Embryonic facial prominence (tissue), 1 donor: Measurements from ENCODE around the gene SSMEM1.
"Not testable (repeated sequence)": the region's sequence is repeated elsewhere in the genome, so short reads cannot be mapped to it uniquely, and the experiment has no call there.

Experiments used
- DNase-seq: peaks from one replicate; pipeline ENCODE4 v3.0.0-alpha.2; 2016; ENCODE audit errors: extremely low spot score

Gene SSMEM1

DNA sequence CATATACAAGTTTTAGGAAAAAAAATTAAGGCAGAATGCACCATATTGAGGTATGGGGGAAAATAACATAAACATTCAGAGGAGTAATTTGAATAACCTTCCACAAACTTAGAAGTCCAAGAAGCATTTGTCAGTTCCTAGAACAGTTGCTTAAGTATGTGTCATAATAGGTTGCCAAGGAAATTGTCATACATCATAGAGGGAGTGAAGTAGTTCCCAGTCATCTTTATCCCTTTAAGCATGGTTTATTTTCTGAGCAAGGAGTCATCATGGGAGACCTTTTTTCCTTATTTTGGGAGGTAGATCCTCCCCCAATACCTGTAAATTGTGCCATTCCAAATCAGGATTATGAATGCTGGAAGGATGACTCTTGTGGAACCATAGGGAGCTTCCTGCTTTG, at the start of gene SSMEM1:
TSS of gene SSMEM1 (plus strand) at position 219 of the 400 bp plus-strand sequence. CDS start at position 270, 51 bp downstream.
- DNase-seq = no peak

GRCh38 chr7:130160023-130160422, 47.6 kb upstream of the SSMEM1 start:
- no peak for DNase-seq

DNA sequence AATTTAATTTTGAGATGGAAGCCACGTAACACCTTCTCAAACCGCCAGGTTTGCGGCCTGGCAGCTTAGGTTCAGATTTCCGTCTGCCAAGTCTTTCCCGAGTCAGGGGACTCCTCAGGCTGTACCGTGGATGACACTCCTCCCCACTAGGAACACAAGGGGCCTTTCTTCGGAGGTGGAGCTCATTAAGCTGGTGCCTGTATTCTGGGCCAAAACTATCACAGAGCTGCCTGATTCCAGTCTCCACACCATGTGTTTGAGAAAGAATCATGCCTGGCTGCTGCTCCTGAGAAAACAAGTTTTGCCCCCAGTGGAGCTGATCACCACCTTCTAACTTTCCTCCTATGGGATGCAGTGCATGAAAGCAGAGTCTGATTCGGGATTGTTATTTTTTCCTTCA, 47.2 kb upstream of the SSMEM1 start:
- no peak for DNase-seq

DNA sequence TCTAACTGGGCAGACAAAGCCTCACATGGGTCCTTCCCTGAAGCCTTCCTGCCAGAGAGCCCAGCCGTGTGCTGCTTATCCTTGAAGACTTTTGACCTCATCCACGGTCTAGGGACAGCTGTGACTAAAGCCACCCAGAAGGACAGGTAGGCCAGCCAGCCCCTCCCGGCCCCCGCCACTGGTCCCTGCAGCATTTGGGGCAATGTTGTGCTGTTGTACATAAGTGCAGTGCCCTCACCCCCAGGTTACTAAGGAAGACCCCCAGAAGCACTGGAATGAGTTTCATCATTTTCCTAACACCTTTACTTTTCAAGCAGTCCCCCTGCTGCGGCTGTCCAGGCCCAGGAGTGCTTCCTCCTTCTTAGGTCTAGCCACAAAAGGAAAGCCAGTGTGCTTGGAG, 45.5 kb upstream of the SSMEM1 start:
- DNase-seq = no peak

- no peak for DNase-seq
These were observed 33.3 kb upstream of the SSMEM1 start for GRCh38 chr7:130174237-130174959.

DNA sequence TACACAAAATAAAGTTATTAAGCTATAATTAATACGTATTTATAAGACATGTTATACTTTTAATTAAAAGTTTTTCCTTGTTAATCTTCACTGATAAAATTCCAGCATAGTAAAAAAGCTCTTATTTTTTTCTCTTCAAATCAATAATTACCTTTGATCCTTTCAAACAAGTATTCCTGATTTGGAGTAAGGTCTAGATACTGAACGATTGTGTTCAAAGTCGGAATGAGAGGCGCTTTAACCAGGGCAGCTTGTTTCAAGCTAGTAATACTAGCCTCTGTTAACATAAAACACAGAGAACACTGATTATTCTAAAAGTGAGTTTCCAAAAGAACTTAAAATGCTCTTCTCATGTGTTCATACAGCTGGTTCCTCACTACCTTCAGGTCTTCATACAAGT, 29.4 kb upstream of the SSMEM1 start:
- DNase-seq = no peak

GRCh38 chr7:130179631-130180030, 28.0 kb upstream of the SSMEM1 start:
- DNase-seq = no peak

DNA sequence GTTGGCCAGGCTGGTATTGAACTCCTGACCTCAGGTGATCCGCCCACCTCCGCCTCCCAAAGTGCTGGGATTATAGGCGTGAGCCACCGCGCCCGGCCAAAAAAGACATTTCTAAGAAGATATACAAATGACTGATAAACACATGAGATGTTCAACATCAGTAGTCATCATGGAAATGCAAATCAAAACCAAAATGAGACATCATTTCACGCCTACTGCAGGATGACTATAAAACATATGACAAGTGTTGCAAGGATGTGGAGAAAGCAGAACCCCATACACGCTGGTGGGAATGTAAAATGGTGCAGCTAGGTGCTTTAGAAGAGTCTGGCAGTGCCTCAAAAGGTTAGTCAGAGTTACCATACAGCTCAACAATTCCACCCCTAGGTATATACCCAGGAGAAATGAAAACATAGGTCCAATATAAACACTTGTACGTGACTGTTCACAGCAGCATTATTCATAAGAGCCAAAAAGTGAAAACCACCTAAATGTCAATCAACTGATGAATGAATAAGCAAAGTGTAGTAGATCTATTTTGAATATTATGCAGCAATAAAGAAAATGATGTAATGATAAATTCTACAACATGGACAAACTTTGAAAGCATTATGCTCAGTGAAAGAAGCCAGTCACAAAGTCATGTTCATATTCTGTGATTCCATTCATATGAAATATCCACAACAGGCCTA, 26.9 kb upstream of the SSMEM1 start:
- no peak for DNase-seq

- DNase-seq = no peak
These were observed 26.4 kb upstream of the SSMEM1 start for GRCh38 chr7:130181263-130181605.

GRCh38 chr7:130182990-130183389, 24.7 kb upstream of the SSMEM1 start:
- no peak for DNase-seq

- DNase-seq = not testable (repeated sequence)
These were observed 23.3 kb upstream of the SSMEM1 start for GRCh38 chr7:130184349-130184748.

DNA sequence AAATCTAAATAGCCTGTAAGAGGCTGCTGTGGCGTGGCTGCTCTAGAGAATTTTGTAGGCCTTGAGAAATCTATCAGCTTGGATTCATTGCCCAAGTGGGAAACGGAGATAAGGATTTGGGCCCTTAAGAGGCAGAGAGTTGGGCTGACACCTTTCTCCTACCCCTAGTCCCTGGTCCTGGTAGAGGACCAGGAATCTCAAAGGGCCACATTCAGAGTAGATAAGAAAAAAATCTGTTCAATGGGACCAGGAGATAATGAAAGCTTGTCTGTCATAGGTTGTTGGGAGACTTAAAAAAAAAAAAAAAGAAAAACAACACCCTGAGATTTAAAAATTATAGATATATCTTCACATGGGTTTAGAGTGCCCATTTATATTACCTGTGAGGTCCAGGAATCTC, 20.3 kb upstream of the SSMEM1 start:
- DNase-seq = no peak

DNA sequence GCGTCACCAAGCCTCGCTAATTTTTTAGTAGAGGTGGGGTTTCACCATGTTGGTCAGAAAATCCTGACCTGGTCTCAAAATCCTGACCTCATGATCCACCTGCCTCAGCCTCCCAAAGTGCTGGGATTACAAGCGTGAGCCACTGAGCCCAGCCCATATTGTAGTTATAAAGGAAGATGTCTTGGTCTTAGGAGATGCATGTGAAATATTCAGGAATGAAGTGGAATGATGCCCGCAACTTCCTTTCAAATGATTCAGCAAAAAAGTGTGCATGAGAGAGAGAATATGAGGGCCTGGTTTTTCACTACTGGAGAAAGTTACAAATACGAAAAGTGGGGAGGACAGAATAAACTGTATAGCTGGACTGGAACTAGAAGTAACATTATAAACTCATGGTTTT, 18.3 kb upstream of the SSMEM1 start:
- no peak for DNase-seq

DNA sequence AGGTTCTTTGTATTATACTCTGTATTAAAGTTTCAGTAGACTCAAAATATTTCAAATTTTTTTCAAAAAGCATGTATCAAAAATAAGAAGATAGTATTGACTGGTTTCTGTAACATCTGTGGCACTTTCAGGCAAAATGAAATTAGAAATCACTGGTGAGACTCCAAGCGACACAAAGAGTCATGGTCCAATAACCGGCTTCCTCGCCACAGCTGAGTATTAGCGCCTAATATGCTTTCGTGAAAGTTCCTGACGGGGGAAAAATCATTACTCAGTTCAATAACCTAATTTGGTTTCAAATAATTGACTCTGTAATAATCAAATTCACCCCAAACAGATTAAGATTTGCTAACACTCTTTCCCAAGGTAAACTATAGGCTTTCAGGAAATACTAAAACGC, 15.9 kb upstream of the SSMEM1 start:
- DNase-seq = no peak

GRCh38 chr7:130195396-130195795, 12.3 kb upstream of the SSMEM1 start:
- no peak for DNase-seq

GRCh38 chr7:130196476-130196875, 11.2 kb upstream of the SSMEM1 start:
- no peak for DNase-seq

DNA sequence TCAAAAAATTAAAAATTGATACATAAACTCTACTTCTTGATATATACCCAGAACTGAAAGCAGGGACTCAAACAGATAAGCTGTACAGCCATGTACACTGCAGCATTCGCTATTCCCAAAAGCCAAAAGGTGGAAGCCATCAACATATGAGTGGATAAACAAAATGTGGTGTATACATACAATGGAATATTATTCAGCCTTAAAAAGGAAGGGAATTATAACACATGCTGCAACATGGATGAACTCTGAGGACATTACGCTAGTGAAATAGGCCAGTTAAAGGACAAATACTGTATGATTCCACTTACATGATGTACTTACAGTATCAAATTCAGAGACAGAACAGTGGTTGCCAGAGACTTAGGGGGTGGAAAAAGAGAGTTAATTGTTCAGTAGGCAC, 10.6 kb upstream of the SSMEM1 start:
- no peak for DNase-seq

GRCh38 chr7:130201796-130202195, 5.9 kb upstream of the SSMEM1 start:
- DNase-seq = no peak

GRCh38 chr7:130205084-130205947, 2.3 kb upstream of the SSMEM1 start, which contains the start of gene TMEM209:
TSS of gene TMEM209 (minus strand) at chr7:130205406. CDS start at chr7:130205375, 31 bp downstream.
- DNase-seq = peak; percentile 98

- no peak for DNase-seq
These were observed 627 bp upstream of the SSMEM1 start for GRCh38 chr7:130207033-130207432.

GRCh38 chr7:130208516-130208915, 856 bp downstream of the SSMEM1 start:
- no peak for DNase-seq

GRCh38 chr7:130210181-130210935, 2.7 kb downstream of the SSMEM1 start:
- no peak for DNase-seq
